GM04504 (cell line): ENCODE measurements around the gene LEFTY1.
"Not testable (repeated sequence)": the region's sequence is repeated elsewhere in the genome, so short reads cannot be mapped to it uniquely, and the experiment has no call there.

Experiments used
- DNase-seq: peaks from one replicate; pipeline ENCODE4 v3.0.0-alpha.2; 2012; ENCODE audit warnings: low read depth

LEFTY1 gene

GRCh38 chr1:225887554-225888288 is 1.2 kb downstream of the LEFTY1 start:
- DNase-seq = not testable (repeated sequence)

GRCh38 chr1:225887030-225887314 is 2.0 kb downstream of the LEFTY1 start:
- no peak for DNase-seq

GRCh38 chr1:225886159-225887029 is 2.6 kb downstream of the LEFTY1 start:
- DNase-seq = no peak

- no peak for DNase-seq
Observed at GRCh38 chr1:225885336-225885735, 3.6 kb downstream of the LEFTY1 start.

GRCh38 chr1:225883616-225884265 is 5.2 kb downstream of the LEFTY1 start:
- DNase-seq = no peak

DNA sequence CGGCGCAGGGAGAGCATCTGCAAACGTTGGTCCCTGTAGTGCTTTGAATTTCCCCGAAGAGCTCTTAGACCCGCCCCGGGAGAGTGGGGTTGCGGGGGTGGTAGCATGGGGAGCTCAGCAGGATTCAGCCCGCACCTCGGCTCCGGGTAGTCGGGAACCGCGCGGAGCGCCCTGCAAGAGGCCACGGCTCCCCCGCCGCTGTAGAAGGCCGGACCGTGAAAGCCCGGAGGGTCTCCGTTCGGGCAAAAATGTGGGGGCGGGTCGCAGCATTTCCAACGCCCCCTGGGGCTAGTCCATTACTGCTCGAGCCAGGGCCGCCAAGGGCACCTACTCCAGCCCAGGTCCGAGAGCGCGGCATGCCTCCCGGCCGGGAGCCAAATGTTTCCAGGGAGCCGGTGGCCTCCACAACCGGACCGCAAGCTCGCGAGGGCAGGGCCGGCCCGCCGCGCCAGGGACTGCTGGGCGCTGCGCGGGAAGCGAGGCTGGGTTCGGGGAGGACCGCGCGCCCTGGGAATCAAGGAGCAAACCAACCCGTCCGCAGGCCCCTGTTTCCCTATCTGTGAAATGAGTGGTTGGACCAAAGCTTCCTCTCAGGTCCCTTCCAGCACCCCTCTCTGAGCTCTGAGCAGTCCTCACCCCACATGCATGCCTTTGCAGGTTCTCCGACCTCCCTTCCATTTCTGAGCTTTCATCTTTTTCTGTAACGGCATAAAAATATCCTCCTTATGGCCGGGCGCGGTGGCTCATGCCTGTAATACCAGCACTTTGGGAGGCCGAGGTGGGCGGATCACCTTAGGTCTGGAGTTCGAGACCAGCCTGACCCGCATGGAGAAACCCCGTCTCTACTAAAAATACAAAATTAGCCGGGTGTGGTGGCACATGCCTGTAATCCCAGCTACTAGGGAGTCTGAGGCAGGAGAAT is 6.0 kb downstream of the LEFTY1 start:
- DNase-seq = no peak

DNA sequence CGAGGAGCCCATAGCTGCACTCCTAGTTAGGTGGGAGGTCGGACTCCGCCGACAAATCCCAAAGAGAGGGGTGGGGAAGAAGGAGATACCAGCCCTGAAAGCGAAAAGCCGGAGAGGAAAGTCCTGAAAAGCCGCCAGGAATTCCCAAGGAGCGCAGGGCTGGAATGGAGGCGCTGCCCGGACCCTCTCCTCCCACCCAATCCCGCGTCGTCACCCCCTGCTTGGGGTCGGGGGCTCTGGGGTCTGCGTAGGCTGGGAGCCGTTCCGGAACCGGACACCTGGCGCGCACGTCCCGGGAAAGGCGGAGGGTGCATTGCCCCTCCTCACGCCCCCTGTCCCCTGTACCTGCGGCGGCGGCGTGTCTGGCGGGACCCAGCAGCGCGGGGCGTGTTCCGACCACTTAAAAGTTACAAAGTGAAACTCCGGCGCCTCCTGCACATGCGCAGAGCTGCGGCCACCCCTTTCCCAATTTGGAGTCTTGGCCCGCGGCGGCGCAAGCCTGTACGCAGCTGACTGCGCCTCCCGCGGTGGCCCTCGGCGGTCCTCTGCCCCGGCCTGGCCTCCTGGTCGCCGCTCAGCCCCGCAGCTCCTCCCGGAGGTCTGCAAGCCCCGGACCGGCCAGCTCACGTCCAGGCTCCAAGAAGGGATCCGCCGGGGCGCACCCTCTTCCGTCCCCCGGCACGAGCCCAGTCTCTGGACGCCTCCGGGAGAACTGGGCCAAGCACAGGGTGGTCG is 6.8 kb downstream of the LEFTY1 start, which contains the start of gene TMEM63A:
TMEM63A (minus strand) TSS at position 422 of the 735 bp plus-strand sequence. CDS start 4,800 bp downstream, outside the sequence.
- peak; percentile 58 for DNase-seq

- no peak for DNase-seq
Observed at GRCh38 chr1:225881081-225881958, 7.6 kb downstream of the LEFTY1 start.

- no peak for DNase-seq
Observed at GRCh38 chr1:225880636-225881035, 8.3 kb downstream of the LEFTY1 start.

- DNase-seq = no peak
Observed at GRCh38 chr1:225880222-225880588, 8.7 kb downstream of the LEFTY1 start.

GRCh38 chr1:225879521-225880221 is 9.3 kb downstream of the LEFTY1 start:
- no peak for DNase-seq

GRCh38 chr1:225878282-225878681 is 10.7 kb downstream of the LEFTY1 start:
- no peak for DNase-seq

GRCh38 chr1:225877580-225877979 is 11.4 kb downstream of the LEFTY1 start:
- no peak for DNase-seq

DNA sequence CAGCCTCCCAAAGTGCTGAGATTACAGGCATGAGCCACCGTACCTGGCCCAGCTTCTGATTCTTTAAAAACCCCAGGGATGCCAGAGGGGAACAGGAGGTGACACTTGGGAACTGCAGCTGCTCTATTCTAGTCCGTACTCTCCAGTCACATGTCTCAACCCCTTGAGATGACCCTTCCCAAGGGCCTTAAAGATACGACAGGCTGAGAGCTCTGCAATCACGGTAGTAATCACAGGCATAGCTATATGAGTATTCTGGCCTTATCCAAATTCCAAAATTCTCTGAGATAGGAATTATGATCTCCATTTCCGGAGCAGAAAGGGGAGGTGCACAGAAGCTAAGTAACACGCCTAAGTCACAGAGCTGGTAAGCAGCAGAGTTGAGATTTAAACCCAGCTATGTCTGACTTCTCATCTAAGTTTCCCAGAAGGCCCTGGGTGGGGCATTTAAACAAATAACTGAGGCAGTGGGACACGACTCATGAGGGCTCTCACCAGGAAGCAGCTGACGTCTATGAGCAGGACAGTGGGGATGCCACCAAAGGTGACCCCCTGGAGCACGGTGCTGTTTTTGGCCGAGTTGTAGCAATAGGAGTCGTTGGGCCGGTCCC is 11.9 kb downstream of the LEFTY1 start:
- DNase-seq = no peak

DNA sequence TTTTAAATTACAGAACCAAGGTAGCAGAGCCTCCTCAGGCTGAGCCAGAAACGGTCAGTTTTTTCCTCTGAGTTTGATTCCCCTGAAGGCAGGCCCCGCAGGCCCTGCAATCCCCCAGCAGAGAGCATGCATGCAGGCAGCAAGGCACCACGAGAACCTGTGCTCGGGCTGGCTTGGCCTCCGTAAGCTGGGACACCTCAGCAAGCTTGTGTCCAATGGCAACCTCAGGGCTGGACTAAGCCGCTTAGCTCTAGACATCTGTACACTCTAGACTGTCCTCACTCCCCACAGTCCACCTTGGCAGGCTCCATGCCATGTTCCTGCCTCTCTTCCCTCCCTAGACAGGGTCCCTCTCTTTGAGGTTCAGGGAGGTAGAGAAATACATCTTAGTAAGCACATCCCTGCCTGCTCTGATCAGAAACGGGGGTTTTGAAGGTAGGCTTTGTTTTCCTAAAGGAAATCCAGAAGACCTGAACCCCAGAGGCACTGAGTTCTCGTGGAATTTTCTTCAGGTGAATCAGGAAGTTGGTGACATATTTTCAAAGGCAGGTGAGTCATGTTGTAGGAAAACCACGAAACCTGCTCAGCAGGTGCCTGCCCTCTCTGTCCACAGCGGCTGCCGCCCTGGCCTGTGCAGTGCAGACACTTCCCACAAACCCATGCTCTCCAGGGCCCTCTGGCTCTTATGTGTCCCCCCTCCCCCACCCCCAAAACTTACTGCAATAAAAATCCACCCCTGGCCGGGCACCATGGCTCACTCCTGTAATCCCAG is 13.7 kb downstream of the LEFTY1 start:
- DNase-seq = no peak

GRCh38 chr1:225874431-225874830 is 14.5 kb downstream of the LEFTY1 start:
- no peak for DNase-seq

DNA sequence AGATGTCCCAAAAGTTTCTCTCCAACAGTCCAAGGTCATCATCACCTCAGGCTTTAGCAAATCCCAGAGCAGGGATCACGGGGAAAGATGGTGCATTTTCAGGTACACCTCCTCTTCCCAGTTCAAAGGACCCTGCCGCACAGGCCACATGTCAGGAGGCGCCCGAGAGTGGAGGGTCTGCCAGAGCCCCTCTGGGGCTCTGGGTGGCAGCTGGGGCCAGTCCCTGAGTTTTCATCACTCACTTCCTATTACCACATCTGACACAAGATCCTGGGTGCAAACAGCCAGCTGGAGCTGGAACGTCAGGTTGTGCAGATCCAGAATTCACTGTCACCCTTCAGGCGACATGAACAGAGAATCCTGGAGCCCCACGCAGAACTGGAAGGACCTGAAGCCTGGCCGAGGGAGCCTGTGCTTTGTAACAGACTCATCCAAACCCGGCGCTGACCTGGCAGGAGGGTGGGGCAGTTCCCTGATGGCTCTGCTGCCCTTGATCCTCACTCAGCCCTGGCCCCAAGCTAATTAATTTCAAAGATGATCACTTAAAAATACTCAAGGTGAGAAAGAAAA is 15.6 kb downstream of the LEFTY1 start:
- no peak for DNase-seq

DNA sequence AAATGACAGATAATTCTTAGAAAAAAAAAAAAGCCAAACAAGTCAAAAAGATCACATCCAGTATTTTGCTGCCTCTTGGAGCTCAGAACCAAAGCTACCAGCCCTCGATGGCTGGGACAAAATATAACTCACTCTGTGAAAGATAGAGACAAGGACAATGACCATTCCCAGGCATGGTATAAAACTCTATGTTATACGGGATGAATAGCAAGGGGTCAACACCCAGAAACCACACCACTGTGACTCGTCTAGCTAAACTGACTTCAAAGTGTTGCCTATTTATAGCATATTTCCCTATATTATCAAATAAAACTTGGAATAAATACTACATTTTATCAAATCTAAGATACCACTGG is 16.9 kb downstream of the LEFTY1 start:
- no peak for DNase-seq
